ENCODE data around the gene KIAA1671. TPM values are rescaled to one million over a fixed set of nuclear protein-coding genes. Genes with fewer than 3 reads are reported as not detected.

Gene KIAA1671
- total and polyA plus RNA-seq, 2 of the 13 experiments (the other 11 are each of a cell fraction or from before 2014, with no cell fraction given): 13.5 to 13.6 TPM

DNA sequence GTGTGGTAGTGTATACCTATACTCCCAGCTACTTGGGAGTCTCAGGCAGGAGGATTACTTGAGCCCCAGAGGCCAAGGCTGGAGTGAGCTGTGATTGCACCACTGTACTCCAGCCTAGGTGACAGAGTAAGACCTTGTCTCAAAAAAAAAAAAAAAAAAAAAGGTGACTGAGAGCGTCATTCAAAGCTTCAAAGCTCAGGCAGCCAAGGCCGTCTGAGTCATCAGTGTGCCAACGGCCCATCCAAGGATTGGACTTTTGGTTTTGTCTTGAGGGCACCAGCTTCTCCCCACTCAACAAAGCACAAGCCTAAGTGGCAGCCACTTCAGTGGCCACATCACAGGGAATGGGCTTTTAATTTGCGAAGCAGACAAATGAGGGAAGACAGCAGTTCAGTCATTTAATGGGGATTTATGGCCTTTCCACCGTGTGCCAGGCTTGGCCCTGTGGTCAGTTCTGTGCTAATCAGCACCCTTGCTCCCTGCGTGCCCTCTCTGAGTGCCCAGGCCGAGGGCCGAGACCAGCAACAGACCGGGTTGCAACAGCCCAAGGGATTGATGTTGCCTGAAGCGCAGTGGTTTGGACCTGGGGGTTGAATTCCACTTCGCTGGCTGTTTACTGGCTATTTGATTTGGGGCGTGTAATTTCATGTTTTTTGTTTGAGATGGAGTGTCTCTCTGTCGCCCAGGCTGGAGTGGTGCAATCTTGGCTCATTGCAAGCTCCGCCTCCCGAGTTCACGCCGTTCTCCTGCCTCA, 216.9 kb downstream of the KIAA1671 start (continued):
- TF ChIP-seq SOX6 (IDR thresholded peaks at IDR 0.05): no peak
- TF ChIP-seq SOX6 (CRISPR knock-in tag; IDR thresholded peaks at IDR 0.05): peak; percentile 69
- TF ChIP-seq FOXA1 (IDR thresholded peaks at IDR 0.05): no peak
- TF ChIP-seq FOXA1 (CRISPR knock-in tag; IDR thresholded peaks at IDR 0.05): peak; percentile 44; the same call in 1 of the 2 replicates
- TF ChIP-seq, protein P1, sequence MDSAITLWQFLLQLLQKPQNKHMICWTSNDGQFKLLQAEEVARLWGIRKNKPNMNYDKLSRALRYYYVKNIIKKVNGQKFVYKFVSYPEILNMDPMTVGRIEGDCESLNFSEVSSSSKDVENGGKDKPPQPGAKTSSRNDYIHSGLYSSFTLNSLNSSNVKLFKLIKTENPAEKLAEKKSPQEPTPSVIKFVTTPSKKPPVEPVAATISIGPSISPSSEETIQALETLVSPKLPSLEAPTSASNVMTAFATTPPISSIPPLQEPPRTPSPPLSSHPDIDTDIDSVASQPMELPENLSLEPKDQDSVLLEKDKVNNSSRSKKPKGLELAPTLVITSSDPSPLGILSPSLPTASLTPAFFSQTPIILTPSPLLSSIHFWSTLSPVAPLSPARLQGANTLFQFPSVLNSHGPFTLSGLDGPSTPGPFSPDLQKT (CRISPR knock-in tag; IDR thresholded peaks at IDR 0.05; ENCODE audit: borderline replicate concordance): no peak
- TF ChIP-seq, protein P2, sequence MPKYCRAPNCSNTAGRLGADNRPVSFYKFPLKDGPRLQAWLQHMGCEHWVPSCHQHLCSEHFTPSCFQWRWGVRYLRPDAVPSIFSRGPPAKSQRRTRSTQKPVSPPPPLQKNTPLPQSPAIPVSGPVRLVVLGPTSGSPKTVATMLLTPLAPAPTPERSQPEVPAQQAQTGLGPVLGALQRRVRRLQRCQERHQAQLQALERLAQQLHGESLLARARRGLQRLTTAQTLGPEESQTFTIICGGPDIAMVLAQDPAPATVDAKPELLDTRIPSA (CRISPR knock-in tag; IDR thresholded peaks at IDR 0.05; ENCODE audit: borderline replicate concordance): no peak
- TF ChIP-seq ZNF678 (CRISPR knock-in tag; IDR thresholded peaks at IDR 0.05): no peak
- peak; percentile 54; the same call in 1 of the 2 replicates for TF ChIP-seq ZNF431 (CRISPR knock-in tag; IDR thresholded peaks at IDR 0.05; ENCODE audit: borderline replicate concordance, low read depth)
- no peak for TF ChIP-seq ZNF556 (CRISPR knock-in tag; IDR thresholded peaks at IDR 0.05; ENCODE audit: borderline replicate concordance)
- TF ChIP-seq THYN1 (CRISPR knock-in tag; IDR thresholded peaks at IDR 0.05; ENCODE audit: borderline replicate concordance, low read depth): no peak
- no peak for TF ChIP-seq MEF2D (CRISPR knock-in tag; IDR thresholded peaks at IDR 0.05)
- no peak for TF ChIP-seq ZSCAN5A (CRISPR knock-in tag; IDR thresholded peaks at IDR 0.05; ENCODE audit: borderline replicate concordance)
- TF ChIP-seq BRF2 (CRISPR knock-in tag; IDR thresholded peaks at IDR 0.05): no peak
- TF ChIP-seq, protein P3, sequence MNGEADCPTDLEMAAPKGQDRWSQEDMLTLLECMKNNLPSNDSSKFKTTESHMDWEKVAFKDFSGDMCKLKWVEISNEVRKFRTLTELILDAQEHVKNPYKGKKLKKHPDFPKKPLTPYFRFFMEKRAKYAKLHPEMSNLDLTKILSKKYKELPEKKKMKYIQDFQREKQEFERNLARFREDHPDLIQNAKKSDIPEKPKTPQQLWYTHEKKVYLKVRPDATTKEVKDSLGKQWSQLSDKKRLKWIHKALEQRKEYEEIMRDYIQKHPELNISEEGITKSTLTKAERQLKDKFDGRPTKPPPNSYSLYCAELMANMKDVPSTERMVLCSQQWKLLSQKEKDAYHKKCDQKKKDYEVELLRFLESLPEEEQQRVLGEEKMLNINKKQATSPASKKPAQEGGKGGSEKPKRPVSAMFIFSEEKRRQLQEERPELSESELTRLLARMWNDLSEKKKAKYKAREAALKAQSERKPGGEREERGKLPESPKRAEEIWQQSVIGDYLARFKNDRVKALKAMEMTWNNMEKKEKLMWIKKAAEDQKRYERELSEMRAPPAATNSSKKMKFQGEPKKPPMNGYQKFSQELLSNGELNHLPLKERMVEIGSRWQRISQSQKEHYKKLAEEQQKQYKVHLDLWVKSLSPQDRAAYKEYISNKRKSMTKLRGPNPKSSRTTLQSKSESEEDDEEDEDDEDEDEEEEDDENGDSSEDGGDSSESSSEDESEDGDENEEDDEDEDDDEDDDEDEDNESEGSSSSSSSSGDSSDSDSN (CRISPR knock-in tag; IDR thresholded peaks at IDR 0.05): no peak
- peak; percentile 24; the same call in 1 of the 2 replicates for TF ChIP-seq ZNF605 (CRISPR knock-in tag; IDR thresholded peaks at IDR 0.05)
- no peak for TF ChIP-seq ZNF773 (CRISPR knock-in tag; IDR thresholded peaks at IDR 0.05; ENCODE audit: borderline replicate concordance)
- no peak for TF ChIP-seq ZNF44 (CRISPR knock-in tag; IDR thresholded peaks at IDR 0.05)
- peak; percentile 86 for TF ChIP-seq TBX2 (CRISPR knock-in tag; IDR thresholded peaks at IDR 0.05; ENCODE audit: borderline replicate concordance)
- TF ChIP-seq ZBTB34 (CRISPR knock-in tag; IDR thresholded peaks at IDR 0.05): no peak
- TF ChIP-seq GATAD2A (CRISPR knock-in tag; IDR thresholded peaks at IDR 0.05): peak; percentile 81
- TF ChIP-seq ETV5 (CRISPR knock-in tag; IDR thresholded peaks at IDR 0.05; ENCODE audit: borderline replicate concordance): 0 out of 2 replicates have a peak, but pooled peaks have one; percentile 7
- no peak for TF ChIP-seq ARNT2 (CRISPR knock-in tag; IDR thresholded peaks at IDR 0.05; ENCODE audit: low read depth)
